NCI-H524 (cell line): ENCODE results near the gene MYCBPAP.

Experiments used
- DNase-seq, 2 experiments: peaks; one replicate each; lab custom pipeline; 2025; lab: John Stamatoyannopoulos, UW

MYCBPAP gene

DNA sequence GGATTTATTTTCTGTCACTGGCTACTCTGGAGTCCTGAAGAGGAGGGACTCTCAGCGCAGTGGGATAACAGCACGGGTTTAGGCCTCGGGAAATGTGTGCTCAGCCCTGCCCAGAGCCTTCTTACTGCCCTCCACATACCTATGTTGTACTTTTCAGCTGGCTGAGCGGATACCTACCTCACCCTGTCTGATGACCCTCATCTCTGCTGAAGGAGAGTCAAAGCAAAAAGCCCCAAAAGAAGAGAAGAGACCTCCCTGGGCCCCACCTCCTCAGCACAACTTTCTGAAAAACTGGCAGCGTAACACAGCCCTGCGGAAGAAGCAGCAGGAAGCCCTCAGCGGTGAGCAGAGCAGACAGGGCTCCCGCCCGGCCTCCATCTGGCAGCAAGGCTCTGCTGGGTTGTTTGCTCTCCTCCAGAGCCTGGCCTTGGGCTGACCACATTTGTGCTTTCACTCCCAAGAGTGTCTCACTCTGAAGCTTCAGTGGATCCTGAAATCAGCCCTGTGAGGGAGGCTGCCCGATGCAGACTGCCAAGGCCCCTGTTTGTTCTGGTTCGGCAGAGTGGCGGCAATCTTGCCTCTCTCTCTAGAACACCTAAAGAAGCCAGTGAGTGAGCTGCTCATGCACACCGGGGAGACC is 10.3 kb downstream of the MYCBPAP start:
- no peak for DNase-seq

DNA sequence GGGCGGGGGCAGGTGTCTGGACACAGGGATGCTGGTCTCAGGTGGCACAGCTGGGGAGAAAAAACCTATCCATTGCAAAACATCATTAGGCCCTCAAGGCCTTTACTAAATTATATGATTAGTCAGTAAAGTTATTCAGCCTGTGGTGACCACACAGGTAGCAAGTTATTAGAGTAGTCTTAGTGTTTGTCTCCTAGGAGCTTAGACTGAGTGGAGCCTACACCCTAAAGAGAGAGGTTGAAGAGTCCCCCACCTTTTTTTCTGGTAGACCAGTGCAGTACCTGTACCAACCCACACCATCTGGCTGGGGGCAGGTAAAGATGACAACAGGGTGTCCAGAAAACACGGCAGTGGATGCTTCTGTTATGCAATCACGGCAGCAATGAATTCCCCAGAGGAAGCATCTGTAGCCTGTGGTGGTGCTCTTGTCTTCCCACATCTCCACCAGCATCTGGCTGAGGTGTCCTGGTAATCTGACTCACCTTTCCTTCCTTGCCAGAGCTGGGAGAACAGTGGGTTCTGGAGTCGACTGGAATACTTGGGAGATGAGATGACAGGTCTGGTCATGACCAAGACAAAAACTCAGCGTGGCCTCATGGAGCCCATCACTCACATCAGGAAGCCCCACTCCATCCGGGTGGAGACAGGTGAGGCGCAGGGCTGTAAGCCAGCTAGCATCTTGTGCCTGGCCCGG is 11.0 kb downstream of the MYCBPAP start:
- no peak for DNase-seq

DNA sequence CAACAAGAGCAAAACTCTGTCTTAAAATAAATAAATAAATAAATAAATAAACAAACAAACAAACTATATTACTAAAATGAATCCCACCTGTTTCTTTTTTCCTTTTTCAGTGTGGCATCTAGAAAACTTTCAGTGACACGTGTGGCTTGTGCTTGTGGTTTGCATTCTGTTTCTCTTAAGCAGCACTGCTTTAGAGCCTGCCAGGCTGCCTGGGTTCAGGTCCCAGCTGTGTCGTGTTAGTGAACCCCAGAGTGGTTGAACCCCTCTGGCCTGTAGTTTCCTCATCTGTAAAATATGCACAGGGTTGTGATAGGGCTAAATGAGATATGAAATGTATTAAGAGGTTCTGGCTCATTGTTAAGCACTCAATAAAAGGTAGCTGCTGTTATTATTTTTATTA is 12.2 kb downstream of the MYCBPAP start:
- DNase-seq: no peak

DNA sequence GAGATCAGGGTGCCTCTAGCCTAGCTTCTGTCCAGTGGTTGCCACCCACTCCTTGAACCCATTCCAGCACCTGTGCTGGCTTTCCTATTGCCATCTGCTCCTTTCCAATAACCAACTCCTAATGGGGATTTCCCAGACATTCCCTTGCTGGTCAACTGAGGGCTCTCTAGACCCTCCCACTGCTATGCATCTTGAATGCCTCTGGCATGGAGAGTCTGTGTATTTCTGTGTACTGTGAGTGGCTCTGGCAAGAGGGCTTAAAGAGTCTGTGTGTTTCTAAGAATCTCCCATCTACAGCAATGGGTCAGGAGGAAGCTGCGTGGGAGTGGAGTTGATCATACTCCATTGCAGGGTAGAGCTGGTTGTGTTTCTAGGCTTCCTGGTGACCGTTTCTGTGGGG is 13.3 kb downstream of the MYCBPAP start:
- peak in 1 of 2 experiments; percentile 30 for DNase-seq

DNA sequence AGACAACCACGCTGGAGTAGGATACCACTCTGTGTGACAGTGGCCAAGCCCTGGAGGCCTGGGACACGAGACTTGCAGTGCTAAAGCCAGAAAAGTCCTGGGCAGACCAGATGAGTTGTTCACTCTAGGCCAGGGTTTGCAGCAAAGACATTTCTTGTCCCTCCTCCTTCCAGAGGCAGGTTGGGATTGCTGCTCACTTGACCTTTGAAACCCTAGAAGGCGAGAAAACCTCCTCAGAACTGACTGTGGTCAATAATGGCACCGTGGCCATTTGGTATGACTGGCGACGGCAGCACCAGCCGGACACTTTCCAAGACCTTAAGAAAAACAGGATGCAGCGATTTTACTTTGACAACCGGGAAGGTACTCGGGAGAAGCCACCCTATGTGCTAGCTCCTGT is 14.5 kb downstream of the MYCBPAP start:
- no peak for DNase-seq

DNA sequence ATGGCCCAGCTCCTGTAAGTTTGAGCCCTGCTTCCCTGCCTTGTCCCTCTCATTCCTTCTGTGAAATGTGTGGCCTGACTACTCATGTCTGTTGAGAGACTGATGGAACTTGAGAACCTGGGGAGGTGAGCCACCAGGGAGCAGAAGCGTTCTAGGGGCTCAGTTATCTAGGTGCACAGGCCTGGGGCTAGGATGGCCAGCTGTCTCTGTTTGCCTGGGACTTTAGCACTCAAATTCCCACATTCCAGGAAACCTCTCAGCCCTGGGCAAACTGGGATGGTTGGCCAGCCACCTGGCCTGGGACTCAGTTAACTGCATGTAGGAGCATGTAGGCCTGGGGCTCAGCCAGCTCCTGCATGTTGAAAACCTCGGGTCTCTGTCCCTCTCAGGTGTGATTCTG is 15.0 kb downstream of the MYCBPAP start:
- DNase-seq: no peak

DNA sequence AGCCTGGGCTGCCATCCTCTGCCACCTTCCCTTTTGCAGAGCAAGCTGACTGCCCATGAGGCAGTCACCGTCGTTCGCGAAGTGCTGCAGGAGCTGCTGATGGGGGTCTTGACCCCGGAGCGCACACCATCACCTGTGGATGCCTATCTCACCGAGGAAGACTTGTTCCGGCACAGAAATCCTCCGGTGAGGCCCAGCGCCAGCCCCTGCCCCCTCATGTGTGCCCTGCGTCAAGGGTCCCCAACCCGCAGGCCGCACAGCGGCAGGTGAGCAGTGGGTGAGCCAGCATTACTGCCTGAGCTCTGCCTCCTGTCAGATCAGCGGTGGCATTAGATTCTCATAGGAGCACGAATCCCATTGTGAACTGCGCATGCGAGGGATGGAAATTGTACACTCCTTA is 16.6 kb downstream of the MYCBPAP start:
- DNase-seq: no peak

DNA sequence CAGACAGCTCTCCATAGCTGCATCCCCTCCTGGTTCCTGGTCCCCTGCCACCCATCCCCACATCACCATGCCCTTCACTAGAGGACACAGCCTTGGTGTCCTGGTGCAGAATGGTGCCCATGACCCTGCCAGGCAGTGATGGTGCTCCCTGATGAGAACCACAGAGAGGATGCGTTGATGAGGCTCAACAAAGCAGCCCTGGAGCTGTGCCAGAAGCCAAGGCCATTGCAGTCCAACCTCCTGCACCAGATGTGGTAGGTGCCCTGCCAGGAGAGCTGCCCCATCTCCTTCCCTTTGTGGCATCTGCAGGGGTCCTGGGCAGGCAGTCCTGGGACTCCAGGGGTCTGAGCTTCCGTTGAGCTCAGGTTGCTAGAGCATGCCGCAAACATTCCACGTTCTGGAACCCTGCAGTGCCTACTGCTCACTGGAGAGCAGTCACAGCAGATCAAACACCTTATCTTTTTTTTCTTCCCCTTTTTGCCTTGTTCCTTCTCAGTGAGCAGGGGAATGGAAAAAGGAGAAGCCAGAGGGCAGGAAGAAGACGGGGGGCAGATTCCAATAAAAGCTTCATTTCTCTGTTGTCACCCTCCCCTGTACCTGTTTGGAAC is 19.0 kb downstream of the MYCBPAP start:
- DNase-seq: no peak

DNA sequence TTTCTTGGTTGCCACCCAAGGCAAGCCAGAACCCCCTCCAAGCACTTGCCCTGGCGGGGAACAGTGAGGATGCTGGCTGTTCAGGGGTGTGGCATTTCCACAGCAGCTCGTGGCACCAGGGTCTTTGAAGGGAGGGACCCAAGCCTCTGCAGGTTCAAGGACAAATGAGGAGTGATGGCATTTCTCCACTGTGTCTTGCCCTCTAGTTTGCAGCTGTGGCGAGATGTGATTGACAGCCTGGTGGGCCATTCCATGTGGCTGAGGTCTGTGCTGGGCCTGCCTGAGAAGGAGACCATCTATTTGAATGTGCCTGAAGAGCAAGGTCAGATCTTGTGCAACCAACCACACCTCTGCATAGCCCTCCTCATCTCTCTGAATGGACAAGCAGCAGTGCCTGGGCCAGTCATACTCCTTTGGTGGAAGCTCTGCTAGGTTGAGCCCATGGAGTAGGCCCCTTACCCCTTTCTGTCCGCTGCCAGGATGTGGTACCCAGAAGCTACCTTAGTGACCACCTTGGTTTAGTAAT is 19.8 kb downstream of the MYCBPAP start:
- DNase-seq: no peak

DNA sequence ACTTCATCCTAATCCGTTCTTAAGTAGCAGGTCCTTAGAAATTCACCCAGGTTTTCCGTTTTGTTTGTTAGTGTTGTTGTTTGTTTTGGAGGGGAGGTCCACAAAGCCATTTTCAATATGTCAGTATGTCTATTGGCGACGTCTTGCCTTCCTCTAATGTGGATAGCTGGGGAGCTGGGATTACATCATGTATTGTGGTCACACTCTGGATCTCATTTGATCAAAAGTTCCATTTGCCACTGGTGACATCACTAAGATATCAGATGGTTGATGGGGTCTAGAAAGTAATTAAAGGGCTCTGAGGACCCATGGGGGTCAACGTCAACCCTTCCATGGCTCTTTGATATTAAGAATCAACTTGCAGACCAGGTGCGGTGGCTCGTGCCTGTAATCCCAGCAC is 21.6 kb downstream of the MYCBPAP start:
- DNase-seq: no peak

DNA sequence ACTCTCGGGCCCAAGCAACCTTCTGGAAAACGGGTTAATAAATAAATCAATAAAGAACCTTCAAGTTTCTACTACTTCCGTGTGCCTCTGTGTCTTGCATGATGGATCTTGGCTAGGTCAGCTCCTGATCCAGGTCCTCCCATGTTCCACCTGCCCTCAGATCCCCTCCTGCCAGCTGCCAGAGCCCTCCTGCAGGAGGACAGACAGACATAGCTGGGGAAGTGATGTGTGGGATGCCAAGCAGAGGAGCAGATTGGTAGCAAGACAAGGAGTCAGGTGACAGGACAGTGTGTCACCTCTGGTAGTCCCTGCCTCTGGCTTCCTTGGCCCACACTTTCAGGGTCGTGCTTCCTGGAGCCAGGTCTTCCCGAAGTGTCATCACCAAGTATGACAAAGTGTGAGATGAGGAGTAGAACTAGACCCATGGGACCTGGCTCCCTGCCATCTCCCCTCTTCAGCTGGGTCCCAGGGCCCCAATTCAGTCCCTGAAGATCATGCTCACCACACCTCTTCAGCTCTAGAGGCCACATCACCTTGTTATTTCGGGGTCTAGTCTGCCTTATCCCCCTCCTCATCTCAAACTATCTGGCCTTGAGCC is 23.3 kb downstream of the MYCBPAP start:
- no peak for DNase-seq

DNA sequence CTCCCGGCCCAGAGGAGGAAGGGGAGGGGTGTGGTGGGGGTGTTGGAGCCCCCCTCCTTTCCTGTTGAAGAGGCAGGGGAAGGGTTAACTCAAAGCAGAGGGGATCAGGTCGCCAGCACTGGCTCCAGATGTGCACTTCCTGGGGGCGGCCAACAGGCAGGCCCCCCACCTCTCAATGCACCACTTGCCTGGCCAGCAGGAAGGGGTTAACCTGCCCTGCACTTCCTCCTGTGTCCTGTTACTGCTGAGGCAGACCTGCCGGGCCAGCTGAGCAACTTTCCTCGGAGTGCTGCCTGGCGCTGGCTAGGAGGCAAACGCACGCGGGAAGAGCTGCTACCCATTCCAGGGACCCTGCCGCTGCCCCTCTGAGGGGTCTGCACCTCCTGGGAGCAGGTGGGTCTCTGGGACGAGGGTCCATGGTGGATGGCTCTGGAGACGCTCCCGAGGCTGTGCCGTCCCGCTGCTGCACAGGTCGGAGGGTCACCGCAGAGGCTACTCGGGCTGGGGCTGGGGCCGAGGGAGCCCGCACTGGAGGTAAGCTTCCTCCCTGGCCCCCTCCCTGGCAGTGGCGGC is 24.3 kb downstream of the MYCBPAP start, which contains the start of gene EPN3:
TSS of gene EPN3 (plus strand) at position 284 of the 573 bp plus-strand sequence. CDS start 3,822 bp downstream, outside the sequence.
- DNase-seq: no peak

DNA sequence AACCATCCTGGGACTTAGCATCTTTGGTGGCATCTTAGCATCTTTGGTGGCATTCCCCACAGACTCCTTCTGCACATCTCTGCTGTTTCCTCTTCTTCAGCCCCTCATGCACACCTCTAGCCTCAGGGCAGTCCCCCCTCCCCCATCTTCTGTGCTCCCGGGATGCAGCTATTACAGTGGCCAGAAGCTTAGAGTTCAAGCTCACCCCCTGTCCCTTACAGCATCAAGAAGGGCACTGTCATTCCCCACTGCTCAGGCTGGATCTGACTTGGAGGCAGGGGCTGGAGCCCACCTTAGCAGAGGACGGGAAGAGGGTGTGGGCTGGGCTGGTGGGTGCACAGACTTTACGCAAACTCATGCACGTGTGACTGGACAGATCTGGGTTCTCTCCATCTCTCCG is 24.9 kb downstream of the MYCBPAP start:
- DNase-seq: no peak

DNA sequence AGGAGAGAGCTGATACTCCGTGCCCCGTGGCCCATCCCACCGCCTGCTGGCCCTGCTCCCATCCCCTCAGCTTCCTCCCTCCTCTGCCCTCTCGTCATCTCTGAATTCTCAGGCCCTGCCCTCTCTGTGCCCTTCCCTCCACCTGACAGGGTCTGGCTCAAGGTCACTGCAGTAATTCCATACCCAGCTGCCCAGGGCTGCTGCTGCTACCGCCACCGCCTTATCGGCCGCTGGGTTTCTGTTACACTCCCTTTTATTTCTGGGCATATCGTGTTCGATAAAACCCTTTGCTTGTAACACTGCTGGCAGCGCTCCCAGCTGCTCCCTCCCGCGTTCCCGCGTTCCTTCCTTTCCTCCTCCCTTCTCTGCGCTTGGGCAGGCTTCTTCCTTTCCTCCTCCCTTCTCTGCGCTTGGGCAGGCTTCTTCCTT is 25.5 kb downstream of the MYCBPAP start:
- DNase-seq: peak; percentile 20 to 54

DNA sequence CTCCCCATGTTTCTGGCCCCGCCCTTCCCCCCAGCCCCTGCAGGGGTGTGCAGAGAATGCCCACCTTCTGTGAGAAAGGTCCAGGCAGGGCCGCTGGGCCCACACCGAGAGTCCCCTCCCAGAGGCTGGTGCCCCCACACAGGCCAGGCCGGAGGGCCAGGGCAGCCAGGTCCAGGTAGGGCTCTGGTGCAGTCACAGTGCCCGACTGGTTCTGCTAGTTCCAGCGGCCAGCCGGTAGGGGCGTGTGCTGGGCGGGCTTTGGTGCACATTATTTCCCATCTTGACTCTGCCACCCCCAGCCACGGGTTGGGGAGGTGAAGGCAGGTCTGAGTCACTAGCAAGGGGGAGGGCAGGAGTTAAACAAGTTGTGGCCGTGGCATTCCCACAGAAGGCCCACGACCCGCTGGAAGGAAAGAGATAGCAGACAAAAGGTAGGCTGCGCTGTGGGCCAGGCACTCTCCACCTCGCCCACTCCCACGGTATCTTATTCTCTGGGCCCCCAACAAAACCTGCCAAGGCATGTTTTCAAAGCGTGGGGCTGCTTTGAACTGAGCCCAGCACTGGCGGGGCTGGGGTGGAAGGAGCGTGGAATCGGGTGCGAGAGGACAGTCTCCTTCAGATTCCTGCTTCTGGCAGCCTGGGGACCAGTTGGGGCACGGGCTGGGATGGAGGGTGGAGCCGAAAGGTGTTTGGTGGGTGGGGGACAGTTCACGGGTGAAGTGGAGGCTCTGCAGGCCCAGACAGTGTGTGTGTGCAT is 26.2 kb downstream of the MYCBPAP start:
- peak in 1 of 2 experiments; percentile 17 for DNase-seq

DNA sequence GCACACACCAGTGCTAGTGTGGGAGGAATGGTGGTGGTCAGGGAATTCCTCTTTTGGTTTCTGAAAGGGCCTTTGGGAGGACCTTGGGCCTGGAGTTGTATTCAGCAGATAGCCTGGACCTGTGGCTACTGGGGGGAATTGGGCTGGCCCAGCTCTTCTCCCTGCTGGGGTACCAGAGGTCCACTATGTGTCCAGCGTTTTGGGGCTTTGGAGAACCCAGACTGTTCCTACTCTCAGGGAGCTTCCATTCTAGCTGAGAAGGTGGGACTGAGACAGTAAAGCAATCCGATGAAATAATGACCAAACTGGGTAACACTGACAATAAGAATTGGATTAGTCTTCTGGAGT is 26.7 kb downstream of the MYCBPAP start:
- no peak for DNase-seq

DNA sequence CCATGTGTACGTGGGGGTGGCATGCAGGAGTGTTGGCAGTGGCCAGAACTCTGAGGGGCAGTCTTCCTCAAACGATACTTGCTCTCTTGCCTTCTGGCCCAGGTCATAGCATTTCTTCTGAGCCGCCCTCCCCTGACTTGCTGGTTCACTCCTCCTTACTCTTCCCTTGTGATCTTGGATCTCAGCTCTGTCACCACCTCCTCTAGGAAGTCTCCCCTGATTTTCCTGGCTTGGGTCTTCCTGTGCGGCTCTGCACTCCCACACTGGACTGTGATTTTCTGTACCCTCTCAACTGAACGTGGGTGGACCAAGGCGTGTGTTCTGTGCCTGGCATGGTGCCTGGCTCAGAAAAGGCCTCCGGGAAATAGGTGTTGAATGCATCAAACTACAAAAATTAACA is 27.2 kb downstream of the MYCBPAP start:
- DNase-seq: no peak

DNA sequence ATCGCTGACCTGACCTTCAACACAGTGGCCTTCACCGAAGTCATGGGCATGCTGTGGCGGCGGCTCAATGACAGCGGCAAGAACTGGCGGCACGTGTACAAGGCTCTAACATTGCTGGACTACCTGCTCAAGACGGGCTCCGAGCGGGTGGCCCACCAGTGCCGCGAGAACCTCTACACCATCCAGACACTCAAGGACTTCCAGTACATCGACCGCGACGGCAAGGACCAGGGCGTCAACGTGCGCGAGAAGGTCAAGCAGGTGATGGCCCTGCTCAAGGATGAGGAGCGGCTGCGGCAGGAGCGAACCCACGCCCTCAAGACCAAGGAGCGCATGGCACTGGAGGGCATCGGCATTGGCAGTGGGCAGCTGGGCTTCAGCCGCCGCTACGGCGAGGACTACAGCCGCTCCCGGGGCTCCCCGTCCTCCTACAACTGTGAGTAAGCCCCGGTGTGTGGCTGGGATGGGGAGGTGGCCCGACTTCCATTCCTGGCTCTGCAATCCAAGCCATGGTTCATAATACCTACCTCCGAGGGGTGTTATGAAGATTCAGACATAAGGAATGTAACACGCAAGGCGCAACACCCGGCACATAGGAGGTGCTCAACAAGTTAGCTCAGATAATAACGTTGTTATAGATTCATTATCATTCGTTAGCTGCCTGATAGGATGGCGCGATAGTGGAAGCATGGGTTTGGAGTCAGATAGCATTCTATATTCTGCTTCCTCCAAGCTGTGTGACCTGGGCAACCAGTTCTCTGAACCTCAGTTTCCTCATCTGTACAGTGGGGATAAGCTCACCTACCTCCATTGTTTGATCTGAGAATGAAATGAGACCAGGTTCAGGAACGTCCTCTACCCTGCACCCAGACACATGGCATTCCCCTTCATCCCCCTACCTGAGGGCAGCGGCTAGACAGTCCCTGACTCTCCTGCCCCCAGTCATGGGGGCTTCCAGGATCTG is 28.7 kb downstream of the MYCBPAP start:
- DNase-seq: no peak

DNA sequence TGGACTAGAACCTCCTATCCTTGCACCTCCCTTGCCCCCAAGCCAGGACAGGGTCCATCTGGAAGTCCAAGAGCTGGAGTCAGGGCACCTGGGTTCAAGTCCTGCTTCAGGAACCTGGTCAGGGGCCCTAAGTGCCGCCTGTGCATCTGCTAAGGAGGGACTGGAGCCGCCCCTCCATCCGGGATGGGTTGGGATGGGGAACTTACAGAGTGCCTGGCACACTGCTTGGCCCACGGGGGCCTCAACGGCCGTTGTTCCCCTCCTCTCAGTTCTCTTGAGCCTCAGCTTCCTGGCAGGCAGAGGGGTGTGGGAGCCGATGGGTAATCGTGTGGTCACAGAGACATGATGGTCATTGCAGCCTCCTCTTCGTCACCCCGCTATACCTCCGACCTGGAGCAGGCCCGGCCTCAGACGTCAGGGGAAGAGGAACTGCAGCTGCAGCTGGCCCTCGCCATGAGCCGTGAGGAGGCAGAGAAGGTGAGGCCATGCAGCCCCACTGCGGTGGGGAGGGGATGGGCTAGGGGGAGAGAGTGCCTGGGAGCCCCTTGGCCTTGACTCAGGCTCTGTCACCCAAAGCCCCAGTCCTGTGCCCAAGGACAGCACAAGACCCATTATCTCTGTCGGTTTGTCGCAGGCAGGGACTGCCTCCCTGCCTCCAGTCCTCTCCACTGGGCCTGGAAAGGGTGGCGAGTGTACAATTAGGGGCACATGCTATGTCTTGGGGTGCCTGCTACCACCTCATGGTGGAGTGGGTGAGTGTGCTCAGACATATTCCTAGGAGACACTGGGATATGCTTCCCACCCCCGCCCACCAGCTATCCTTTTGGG is 29.7 kb downstream of the MYCBPAP start:
- no peak for DNase-seq
